DMS153 treated with DMSO at 0.1 percent for 48 hours (cell line): ENCODE results near the gene EPS8L1.
"Not testable (repeated sequence)": the region's sequence is repeated elsewhere in the genome, so short reads cannot be mapped to it uniquely, and the experiment has no call there.

Experiments used
- DNase-seq: peaks from one replicate; lab custom pipeline; 2025; ENCODE audit not compliant: unreplicated experiment; lab: John Stamatoyannopoulos, UW

EPS8L1 gene

DNA sequence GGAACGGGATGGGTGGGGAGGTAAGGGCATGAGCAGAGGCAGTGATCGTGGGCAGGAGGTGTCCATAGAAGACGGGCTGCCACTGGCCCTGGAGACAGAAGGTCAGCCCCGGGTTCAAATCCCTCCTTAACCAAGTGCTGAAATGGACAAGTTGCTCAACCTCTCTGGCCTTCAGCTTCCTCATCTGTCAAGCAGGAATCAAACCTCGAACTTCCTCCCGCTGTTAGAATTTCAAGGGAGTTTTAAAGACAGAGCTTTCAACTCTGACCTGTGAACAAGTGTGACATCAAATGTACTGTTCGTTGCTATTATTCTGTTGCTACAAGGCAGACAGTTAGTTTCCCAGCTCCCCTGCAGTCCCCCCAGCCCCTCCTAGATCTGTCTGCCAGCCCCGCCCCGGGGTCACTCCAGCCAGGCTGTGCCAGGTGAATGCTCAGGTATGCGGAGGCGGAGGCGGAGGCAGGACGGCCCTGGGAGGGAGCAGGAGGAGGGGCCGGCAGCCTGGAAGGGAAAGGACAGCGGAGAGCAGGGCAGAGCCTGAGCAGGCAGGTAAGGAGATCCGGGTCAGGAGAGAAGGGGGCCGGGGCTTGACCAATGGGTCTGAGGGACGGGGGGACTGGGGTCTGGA, at the start of gene EPS8L1:
EPS8L1 (plus strand) TSS at position 499 of the 628 bp plus-strand sequence. CDS start 576 bp downstream, outside the sequence.
- DNase-seq: no peak

DNA sequence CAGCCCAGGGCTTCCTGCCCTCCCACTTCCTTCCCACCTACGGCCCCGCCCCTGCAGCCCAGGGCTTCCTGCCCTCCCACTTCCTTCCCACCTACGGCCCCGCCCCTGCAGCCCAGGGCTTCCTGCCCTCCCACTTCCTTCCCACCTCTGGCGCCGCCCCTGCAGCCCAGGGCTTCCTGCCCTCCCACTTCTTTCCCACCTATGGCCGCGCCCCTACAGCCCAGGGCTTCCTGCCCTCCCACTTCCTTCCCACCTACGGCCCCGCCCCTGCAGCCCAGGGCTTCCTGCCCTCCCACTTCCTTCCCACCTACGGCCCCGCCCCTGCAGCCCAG, 48.6 kb upstream of the EPS8L1 start:
- not testable (repeated sequence) for DNase-seq

DNA sequence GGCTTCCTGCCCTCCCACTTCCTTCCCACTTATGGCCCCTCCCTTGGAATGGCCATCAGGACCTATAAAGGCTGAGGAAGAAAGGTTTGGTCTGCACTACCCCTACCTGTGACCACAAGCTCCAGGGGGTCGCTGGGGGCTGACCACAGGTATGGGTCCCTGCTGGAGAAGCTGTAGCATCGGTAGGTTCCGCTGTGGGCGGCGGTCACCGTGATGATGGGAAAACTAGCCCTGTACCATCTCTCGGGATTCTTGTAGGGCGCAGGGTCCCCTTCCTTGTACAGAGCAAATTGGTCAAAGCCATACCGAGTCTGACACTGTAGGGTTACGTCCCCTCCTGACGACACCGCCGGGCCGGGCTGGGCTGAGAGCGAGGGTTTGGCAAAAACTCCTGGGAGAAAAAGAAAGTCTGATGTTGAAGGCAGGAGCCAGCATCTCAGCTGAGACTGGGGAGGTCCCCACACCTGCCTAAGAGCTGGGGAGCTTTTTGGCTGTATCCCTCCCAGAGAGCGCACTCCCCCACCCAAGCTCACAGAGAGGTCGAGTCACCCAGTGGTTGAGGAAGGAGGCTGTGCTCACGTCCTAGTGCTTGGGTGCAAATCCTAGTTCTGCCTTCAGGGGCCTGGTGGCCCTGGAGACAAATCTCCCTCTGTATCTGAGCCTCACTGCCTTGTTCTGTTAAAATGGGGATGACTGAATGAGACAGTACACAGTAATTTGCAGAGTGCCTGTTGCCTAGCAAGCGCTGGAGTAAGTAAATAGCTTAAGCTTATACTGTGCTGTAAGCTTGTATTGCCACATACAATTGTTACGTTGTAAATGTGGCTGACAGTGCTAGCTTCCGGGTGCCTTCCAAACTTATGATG, 48.0 kb upstream of the EPS8L1 start:
- DNase-seq: no peak

DNA sequence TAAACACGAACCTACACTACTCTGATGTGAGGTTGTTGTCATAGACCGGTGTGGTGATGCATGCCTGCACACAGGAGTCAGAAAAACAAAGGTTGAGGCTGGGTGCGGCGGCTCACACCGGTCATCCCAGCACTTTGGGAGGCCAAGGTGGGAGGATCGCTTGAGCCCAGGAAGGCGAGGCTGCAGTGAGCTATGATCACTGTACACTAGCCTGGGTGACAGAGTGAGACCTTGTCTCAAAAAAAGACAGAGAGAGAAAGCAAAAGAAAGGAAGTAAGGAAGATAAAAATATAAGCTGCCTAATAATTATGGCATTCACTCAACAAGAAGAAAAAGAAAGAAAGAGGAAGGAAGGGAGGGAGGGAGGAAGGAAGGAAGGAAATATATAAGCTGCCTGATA, 46.9 kb upstream of the EPS8L1 start:
- DNase-seq: no peak

DNA sequence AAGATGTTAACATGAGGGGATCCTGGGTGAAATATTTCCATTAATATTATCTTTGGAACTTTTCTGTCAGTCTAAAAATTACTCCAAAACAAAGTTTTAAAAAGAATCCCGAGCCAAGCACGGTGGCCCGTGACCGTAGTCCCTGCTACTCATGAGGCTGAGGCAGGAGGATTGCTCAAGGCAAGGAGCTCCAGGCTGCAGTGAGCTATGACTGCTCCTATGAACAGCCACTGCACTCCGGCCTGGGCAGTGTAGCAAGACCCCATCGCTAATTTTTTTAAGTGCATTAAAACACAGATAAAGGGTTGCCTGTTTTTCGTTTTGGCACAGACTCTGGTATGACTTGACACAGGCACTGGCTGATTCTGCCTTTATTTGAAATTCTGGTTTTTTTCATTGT, 44.5 kb upstream of the EPS8L1 start:
- DNase-seq: no peak

DNA sequence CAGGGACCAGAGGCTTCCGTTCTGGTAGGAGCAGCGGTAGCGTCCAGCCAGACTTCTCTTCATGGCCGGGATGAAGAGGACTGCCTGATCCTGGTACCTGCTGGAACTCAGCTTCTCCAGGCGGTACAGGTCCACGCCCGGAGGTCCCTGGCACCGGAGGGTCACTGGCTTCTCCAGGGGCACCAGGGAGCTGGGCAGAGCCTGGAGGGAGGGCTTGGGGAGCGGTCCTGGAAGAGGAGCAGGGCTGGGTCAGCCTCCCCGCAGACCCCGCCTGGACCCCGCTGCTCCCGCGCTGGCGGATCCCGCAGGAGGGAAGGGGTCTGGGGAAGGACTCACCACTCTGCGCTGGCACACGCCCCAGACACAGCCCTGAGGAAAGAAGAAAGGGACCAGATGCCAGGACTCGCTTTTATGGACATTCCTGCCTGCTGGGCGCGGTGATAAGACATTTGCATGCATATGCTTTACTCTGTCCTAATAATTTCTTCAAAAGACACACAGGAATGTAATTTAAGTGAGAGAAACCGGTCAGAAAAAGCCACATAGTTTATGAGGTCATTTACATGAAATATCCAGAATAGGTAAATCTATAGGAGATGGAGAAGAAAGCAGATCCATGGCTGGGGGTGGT, 43.4 kb upstream of the EPS8L1 start:
- no peak for DNase-seq

DNA sequence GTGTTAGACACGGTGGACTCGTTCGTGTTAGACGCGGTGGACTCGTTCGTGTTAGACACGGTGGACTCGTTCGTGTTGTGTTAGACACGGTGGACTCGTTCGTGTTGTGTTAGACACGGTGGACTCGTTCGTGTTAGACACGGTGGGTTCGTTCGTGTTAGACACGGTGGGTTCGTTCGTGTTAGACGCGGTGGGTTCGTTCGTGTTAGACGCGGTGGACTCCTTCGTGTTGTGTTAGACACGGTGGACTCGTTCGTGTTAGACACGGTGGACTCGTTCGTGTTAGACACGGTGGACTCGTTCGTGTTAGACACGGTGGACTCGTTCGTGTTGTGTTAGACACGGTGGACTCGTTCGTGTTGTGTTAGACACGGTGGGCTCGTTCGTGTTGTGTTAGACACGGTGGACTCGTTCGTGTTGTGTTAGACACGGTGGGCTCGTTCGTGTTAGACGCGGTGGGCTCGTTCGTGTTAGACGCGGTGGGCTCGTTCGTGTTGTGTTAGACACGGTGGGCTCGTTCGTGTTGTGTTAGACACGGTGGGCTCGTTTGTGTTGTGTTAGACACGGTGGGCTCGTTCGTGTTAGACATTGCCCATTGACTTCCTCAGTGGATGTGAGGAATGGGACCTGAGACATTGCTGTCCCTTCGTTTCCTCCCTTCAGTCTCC, 42.6 kb upstream of the EPS8L1 start:
- not testable (repeated sequence) for DNase-seq

DNA sequence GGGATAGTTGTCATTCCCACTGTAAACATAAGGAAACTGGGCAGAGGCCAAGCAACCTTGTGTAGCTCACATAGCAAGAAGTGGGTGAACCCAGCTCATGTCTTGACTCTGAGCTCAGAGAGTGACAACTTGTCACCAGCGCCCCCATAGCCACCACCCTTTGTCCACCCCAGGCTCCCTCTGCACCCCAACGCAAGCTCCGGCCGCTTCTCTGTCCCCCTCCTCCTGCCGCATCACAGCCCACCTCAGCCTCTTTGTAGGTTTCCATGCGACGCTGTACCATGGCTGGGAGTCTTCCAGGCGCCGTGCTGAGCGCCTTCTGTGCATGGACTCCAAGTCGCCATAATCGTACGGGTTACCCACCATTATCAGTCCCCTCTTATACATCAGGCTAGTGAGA, 40.9 kb upstream of the EPS8L1 start:
- no peak for DNase-seq

DNA sequence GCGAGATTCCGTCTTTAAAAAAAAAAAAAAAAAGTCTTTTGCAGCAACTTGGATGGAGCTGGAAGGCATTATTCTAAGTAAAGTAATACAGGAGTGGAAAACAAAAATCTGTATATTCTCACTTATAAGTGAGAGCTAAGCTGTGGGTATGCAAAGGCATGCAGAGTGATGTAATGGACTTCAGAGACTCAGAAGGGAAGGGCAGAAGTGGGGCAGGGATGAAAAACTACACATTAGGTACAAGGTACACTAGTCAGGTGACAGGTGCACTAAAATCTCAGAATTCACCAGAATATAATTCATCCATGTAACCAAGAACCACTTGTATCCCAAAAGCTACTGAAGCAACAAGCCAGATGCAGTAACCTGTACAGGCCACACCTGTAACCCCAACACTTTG, 39.6 kb upstream of the EPS8L1 start:
- no peak for DNase-seq

DNA sequence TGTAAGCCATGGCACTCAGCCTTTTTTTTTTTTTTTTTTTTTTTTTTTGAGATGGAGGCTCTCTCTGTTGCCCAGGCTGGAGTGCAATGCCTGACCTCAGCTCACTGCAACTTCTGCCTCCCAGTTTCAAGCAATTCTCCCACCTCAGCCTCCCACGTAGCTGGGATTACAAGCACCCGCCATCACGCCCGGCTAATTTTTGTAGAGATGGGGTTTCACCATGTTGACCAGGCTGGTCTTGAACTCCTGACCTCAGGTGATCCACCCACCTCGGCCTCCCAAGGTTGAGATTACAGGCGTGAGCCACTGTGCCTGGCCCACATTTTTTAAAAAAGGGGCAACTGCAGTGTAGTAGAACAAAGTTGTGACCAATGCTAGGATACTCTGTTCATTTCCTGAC, 38.1 kb upstream of the EPS8L1 start:
- DNase-seq: not testable (repeated sequence)

DNA sequence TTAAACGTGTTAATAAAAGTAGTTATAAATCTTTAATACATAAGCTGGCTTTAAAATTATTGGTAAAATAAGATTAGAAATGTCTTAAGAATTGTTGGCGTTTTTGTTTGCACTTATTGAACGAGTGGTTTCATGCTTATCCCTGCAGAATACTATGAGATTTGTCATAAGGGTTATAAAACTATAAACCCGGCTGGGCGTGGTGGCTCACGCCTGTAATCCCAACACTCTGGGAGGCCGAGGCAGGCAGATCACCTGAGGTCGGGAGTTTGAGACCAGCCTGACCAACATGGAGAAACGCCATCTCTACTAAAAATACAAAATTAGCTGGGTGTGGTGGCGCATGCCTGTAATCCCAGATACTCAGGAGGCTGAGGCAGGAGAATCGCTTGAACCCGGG, 35.0 kb upstream of the EPS8L1 start:
- DNase-seq: not testable (repeated sequence)

DNA sequence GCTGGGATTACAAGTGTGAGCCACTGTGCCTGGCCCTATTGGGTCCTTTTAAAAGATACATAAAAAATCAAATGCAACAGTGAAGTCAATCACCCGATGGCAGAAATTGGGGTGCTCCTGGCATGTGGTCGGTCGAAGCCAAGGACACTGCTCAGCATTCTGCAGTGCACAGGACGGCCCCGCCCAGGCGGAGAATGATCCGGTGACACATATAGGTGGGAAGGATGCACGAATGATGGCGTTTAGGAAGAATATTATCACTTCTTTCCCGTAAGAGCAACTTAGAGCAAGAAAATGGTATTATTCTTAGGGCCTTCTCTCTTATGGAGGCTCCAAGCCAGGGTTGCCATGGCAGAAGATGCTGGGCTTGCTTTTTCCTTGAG, 34.4 kb upstream of the EPS8L1 start:
- no peak for DNase-seq

DNA sequence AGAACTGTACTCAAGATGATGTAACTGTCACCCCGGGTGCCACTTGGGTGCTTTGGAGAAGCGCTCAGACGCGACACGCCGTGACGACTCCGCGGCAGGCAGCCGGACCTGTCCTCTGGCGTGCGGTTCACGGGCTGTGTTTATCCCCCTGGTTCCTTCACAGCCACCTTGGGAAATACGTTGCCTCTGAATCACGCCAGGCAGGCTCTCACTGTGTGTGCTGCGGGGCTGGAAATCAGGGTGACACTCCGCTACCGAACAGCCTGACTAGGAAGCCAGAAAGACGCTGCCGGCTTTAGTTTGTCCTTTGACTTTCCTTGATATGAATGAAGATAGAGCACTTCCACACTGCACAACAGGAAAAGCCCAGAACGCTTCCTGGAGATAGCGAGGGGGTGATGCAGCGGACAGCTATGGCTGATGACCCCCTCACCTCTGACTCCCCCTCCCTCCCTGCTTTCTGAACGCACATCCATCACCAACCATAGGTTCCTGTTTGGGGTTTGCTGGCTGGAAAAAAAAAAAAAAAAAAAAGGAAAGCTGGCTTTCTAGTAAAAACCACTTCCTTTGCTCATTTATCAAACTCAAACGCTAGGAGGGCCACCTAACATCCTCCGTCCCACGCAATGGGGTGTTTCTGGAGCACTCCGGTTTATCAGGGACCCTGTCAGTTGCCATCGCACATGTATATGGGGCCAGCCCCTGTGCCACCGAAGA, 33.9 kb upstream of the EPS8L1 start:
- DNase-seq: no peak

DNA sequence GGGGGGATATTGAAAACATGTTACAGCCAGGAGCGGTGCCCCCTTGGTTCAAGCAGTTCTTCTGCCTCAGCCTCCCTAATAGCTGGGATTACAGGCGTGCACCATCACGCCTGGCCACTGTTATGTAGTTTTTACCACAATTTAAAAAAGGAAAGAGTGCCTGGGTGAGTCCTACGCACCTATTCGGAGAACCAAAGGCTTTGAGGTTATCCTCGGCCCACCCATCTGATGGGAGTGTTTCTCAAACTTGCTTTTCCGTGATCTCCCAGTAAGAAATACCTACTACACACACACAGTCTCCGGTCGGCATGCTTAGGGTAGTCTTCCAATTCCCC, 33.4 kb upstream of the EPS8L1 start:
- no peak for DNase-seq

DNA sequence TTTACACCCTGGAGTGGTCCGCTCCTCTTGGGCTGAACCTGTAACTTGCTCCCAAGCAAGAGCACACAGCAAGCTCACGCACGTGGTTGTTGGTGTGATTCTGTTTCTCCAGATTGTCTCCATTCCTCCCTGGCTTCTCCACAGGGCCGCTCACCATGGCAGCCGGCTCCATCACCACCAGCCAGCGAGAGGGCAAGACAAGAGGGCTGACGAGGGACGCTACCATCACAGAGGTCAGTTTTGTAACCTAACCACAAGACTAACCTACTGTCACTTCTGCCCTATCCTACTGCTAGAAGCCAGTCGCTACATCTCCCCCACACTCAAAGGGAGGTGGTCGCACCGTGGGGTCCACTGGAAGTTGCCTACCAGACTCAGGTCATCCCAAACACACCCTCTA, 33.0 kb upstream of the EPS8L1 start:
- no peak for DNase-seq

DNA sequence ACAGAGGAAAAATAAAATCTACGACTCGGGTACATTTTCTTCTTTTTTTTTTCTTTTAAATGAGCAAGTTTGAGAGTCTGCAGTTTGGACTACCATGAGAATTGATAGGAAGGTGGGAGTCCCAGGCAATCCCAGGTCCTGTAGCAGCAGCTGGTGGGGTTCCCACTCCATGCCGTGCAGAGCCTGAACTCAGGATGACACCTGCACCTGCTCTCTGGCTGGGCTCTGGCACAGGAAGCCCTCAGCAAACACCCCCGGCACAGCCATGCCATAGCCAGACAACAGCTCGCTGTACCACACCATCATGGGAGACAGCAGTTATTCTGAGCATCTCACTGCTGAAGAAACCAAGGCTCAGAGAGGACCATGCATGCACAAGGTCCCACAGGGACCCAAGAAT, 31.4 kb upstream of the EPS8L1 start:
- no peak for DNase-seq

DNA sequence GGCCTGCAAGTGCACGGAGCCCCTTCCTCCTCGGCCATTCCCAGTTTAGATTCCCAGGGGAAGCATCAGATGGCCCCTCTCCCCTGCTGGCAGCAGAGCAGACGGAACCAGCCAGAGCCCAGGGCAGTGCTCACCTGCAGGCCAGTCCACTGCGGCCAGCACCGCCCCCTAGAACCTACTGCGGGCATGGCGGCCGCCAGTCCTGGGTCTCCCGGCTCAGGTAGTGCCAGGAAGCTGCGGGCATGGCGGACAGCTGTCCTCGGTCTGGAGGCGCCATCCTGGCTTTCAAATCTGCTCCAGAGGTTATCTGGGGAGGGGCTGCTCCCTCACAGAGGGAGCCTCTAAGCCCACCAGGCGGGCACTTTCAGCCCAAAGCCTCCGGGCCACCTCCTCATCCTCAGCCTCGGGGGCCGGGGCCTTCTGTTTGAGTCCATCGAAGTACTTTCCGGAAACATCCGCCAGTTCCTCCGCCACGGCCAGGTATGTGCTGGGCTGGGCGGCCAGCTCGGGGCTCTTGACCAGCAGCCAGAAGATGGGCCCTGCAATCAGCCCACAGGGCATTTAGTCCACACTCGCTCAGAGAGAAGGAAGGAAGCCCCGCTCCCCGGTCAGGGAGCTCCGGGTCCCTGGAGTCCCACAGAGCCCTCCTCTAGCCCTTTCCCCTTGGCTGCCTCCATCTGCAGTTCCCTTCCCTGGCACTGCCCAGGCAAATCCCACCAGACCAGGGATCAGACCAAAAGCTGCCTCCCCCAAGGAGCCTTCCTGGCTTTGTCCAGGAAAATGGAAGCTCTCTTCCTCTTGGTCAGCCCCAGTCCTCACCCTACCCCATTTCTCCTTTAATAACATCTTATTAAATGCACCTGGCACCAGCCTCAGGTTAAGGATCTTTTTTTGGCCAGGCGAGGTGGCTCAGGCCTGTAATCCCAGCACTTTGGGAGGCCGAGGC, 30.6 kb upstream of the EPS8L1 start:
- no peak for DNase-seq

DNA sequence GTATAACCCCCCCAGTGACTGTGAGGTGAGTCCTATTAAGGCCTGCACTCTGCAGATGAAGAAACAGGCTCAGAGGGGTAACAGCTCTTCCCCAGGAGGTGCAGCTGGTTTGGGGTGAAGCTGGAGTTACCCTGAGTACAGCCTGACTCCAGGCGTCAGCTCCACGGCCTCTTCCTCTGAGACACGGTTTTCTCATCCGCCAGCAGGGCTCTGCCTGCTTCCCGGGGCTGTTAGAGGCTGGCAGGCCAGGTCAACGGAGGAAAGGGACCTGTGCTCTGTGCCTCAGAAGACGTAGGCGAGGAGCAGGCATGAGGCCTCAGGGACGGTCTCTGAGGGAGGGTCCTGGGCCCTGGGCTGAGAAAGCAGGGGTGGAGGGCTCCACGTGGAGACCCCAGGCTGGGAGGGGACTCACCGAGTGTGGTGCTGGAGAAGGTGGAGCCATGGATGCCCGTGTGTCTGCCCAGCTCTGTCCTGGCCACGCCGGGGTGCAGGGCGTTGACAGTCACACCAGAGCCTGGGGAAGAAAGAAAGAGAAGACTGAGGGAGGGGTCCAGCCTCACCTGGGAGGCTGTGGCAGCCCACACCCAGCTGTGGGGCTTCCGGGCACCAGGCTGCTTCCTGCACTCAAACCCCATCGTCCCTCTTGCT, 28.6 kb upstream of the EPS8L1 start:
- no peak for DNase-seq

DNA sequence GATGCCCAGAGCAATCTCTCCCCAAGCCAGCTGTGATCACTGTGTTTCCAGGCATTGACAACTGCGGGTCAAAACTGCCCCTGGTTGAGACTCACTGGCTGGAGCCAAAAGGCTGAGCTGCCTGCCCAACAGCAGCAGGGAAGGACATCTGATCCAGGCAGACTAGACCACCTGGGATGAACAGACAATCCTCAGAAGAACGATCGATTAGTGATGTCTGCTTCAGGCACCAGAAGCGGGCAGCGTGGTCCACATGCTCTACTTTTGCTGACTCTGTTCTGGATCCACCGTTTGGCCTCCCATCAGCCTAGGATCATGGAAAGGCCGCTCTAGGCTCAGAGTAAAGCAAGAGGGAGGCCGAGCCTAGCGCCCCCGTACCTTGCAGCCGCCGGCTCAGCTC, 27.7 kb upstream of the EPS8L1 start:
- DNase-seq: no peak

DNA sequence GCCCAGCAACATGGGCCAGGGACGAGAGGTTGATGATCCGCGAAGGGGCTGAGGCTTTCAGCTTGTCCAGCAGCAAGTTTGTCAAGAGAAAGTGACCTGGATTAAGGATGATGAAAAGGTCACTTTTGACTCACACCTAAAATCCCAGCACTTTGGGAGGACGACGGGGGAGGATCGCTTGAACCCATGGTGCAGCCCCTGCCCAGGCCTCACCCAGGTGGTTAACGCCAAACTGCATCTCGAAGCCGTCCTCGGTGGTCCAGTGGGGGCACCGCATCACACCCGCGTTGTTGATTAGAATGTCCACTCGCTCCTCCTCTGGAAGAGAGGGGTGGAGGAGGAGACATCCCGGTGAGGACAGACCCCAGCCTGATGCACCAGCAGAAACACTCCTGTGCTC, 27.2 kb upstream of the EPS8L1 start:
- no peak for DNase-seq
